ENCODE measurements around the gene HSBP1L1.

Gene HSBP1L1

GRCh38 chr18:79945118-79946042, 19.1 kb upstream of the HSBP1L1 start:
- TF ChIP-seq POLR2A (IDR thresholded peaks at IDR 0.05; ENCODE audit: low read length) (no peak), GATA1 (IDR thresholded peaks at IDR 0.05; ENCODE audit: low read depth, low read length) (no peak)
- DNase-seq: peak in 1 of 2 experiments; percentile 47

GRCh38 chr18:79947054-79947755, 17.2 kb upstream of the HSBP1L1 start:
- TF ChIP-seq POLR2A (IDR thresholded peaks at IDR 0.05; ENCODE audit: low read length): no peak
- TF ChIP-seq GATA1 (IDR thresholded peaks at IDR 0.05; ENCODE audit: low read depth, low read length): no peak
- DNase-seq: no peak

- DNase-seq: no peak
- TF ChIP-seq GATA1 (IDR thresholded peaks at IDR 0.05; ENCODE audit: low read depth, low read length) (no peak), POLR2A (IDR thresholded peaks at IDR 0.05; ENCODE audit: low read length) (no peak)
Measured at GRCh38 chr18:79947881-79948610, 16.4 kb upstream of the HSBP1L1 start.

DNA sequence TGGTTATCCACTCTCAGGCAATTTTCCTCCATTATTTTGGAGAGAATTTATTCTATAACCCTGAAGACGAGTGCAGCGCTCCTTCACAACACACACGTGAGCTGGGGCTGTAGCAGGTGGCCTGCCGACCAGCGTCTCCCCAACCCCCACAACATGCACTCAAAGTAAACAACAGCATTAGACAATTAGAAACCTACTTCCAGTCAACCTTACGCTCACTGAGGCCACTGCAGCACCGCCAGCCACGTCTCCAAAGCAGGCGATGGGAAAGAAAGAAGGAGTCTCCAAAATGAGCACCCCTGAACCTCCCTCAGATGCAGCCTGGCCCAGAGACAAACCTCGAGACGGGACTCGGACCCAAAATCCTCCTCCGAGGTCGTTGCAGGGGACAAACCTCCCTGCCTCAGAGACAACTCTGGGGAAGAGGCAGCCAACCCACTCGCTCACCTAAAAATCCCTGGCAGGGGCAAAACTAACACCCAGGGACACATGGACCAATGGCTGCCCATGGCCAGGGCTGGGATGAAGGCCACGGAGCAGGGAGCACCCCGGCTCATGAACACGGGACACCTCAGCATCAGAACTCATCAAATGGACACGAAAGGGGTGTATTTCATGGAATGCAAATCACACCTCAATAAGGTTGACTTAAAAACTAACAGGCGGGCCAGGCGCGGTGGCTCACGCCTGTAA, 15.6 kb upstream of the HSBP1L1 start:
- no peak for DNase-seq
- no peak for TF ChIP-seq GATA1 (IDR thresholded peaks at IDR 0.05; ENCODE audit: low read depth, low read length)
- no peak for TF ChIP-seq POLR2A (IDR thresholded peaks at IDR 0.05; ENCODE audit: low read length)

DNA sequence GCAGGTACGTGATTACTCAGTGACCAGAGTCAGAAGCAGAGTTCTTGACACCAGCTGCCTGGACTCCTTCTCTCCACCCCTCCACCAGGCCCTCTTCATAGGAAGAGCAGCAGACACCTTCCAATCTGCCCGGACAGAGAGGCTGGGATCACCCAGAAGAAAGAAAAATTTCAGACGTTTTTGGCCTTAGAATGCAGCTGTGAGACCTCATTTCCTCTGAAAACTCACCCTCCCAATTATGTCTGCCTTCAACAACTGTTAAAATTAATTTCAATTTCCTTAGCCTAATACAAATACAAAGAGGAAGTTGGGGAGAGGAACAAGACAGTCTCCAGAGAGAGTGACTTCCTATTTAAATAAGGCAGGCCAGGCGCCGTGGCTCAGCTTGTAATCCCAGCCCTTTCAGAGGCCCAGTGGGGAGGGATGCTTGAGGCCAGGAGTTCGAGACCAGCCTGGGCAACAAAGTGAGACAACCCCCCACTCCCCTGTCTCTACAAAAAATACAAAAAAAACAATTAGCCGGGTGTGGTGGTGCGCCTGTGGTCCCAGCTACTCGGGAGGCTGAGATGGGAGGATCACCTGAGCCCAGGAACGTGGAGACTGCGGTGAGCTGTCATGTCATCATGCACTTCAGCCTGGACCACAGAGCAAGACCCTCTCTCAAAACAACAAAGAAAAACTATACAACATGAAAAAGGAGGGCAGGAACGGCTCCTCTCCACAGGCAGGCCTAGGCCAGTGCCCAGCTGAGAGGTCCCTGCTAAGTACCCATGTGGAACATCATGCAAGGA, 14.6 kb upstream of the HSBP1L1 start:
- DNase-seq: peak; percentile 49 to 60
- TF ChIP-seq GATA1 (IDR thresholded peaks at IDR 0.05; ENCODE audit: low read depth, low read length) (no peak), POLR2A (IDR thresholded peaks at IDR 0.05; ENCODE audit: low read length) (no peak)

DNA sequence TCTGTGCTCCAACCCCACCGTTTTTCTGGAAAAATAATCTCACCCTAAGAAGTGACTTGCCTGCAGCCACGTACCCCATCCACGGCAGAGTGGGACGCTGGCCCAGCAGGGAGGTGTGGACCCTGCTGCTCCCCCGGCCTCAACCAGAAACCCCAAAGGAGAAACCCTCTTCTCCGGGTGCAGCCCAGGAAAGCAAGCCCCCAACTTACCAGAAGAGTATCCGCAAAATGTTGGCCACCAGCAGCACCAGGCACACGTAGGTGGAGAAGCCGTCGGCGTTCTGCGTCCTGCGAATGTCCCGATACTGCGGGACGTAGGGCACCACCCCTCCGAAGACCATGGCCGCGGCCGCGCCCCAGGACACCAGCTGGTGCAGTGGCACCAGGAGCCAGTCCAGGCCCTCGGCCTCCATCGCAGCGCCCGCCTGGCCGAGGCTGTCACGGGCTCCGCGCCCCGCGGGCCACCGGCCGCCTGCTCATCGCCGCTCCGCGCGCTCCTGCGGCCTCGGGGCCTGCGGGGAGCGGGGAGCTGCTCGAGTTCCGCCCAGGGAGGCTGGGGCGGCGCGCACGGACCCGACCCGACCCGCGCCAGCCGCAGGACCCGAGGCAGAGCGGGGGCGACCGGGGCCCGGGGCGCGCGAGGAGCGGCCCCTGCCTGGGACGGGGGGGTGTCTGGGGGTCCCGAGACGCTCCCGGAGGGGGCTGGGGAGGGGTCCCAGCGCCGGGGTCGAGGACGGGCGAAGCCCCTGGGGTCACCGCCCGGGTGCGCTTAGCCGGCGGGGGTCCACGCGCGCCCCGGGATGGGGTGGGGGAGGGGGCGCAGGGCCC, 13.7 kb upstream of the HSBP1L1 start:
- DNase-seq: peak; percentile 81 to 84
- TF ChIP-seq POLR2A (IDR thresholded peaks at IDR 0.05; ENCODE audit: low read length) (peak; percentile 11), GATA1 (IDR thresholded peaks at IDR 0.05; ENCODE audit: low read depth, low read length) (no peak)

GRCh38 chr18:79951545-79952455, 12.6 kb upstream of the HSBP1L1 start, which contains the start of gene SLC66A2:
Gene SLC66A2, minus strand, starts transcription at chr18:79951653. Its CDS starts 727 bp downstream, at chr18:79950926.
- no peak for TF ChIP-seq GATA1 (IDR thresholded peaks at IDR 0.05; ENCODE audit: low read depth, low read length)
- TF ChIP-seq POLR2A (IDR thresholded peaks at IDR 0.05; ENCODE audit: low read length): peak; percentile 26
- peak; percentile 95 to 98 for DNase-seq

DNA sequence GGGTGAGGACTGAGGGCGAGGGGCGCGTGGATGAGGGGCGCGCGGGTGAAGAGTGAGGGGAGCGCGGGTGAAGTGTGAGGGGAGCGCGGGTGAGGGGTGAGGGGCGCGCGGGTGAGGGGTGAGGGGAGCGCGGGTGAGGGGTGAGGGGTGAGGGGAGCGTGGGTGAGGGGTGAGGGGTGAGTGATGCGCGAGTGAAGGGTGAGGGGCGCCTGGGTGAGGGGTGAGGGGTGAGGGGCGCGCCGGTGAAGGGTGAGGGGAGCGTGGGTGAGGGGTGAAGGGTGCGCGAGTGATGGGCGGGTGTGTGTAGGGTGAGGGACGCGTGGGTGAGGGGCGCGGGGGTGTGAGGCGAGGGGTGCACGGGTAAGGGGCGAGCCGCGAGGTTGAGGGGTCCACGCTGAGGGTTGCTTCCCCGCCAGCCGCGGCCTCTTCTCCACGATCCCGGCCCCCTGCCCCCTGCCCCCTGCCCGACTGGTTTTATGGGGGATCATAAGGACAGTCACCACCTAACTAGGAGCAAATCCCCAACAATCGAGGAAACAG, 11.9 kb upstream of the HSBP1L1 start:
- no peak for TF ChIP-seq POLR2A (IDR thresholded peaks at IDR 0.05; ENCODE audit: low read length)
- no peak for TF ChIP-seq GATA1 (IDR thresholded peaks at IDR 0.05; ENCODE audit: low read depth, low read length)
- no peak for DNase-seq

DNA sequence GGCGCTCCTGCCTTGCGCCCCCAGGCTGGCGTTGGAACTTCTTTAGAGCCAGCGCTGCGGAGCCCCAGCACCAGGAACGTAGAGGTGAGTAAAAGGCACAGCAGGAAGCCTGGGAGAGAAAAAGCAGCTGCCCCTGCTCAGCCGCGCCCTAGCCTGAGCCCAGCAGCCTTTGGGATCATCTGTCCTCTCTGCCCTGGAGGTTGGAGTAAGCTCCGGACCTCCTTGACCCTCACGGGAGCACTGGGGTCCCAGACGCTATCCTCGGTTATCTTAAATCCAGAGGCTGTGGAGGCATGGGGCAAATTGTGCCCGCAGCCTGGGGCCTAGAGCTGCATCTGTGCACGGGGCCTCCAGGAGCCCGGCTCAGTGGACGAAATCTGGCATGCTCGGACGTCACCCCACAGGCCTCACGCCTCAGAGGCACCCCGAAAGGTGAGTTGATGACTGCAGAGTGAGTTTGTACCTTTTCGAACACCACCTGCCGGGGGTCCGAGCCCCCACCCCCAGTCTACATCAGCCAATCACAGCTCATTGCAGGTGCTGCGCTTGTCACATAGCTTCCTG, 11.4 kb upstream of the HSBP1L1 start:
- DNase-seq: no peak
- TF ChIP-seq POLR2A (IDR thresholded peaks at IDR 0.05; ENCODE audit: low read length) (no peak), GATA1 (IDR thresholded peaks at IDR 0.05; ENCODE audit: low read depth, low read length) (no peak)

GRCh38 chr18:79953971-79954651, 10.3 kb upstream of the HSBP1L1 start:
- no peak for TF ChIP-seq POLR2A (IDR thresholded peaks at IDR 0.05; ENCODE audit: low read length)
- TF ChIP-seq GATA1 (IDR thresholded peaks at IDR 0.05; ENCODE audit: low read depth, low read length): no peak
- peak in 1 of 2 experiments; percentile 32 for DNase-seq
